DMS114 treated with DMSO at 0.1 percent for 48 hours (cell line): ENCODE results near the gene CNKSR3.
"Not testable (repeated sequence)": the region's sequence is repeated elsewhere in the genome, so short reads cannot be mapped to it uniquely, and the experiment has no call there.

ENCODE experiments used
- DNase-seq: peaks from one replicate; lab custom pipeline; 2025; ENCODE audit not compliant: unreplicated experiment; lab: John Stamatoyannopoulos, UW

The CNKSR3 gene

GRCh38 chr6:154529957-154530356 lies 19.5 kb upstream of the CNKSR3 start:
- DNase-seq: no peak

- DNase-seq: no peak
Observed at GRCh38 chr6:154528310-154528915, 17.9 kb upstream of the CNKSR3 start.

GRCh38 chr6:154526996-154527395 lies 16.5 kb upstream of the CNKSR3 start:
- DNase-seq: no peak

- no peak for DNase-seq
Observed at GRCh38 chr6:154522576-154522975, 12.1 kb upstream of the CNKSR3 start.

- no peak for DNase-seq
Observed at GRCh38 chr6:154521412-154521811, 10.9 kb upstream of the CNKSR3 start.

DNA sequence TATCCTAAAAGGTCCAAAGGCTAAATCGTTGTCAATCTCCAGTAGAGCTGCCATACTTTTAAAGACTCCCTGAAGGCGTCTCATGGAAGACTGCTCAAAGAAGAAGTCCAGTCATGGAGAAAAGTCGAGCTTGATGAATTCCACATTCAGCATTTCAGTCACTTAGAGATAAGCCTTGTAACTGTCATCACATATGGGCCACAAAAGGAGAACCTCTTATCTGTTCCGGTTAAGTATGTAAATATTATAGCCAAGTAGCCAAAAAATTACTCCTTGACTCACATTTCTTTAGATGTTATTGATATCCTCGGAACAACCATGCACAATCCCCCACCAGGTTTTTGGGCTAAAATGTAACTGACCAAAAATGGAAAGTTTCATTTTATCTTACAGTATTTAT lies 9.8 kb upstream of the CNKSR3 start:
- no peak for DNase-seq

GRCh38 chr6:154518396-154518795 lies 7.9 kb upstream of the CNKSR3 start:
- DNase-seq: no peak

- DNase-seq: no peak
Observed at GRCh38 chr6:154516276-154516675, 5.8 kb upstream of the CNKSR3 start.

- no peak for DNase-seq
Observed at GRCh38 chr6:154515826-154516225, 5.3 kb upstream of the CNKSR3 start.

GRCh38 chr6:154515076-154515475 lies 4.6 kb upstream of the CNKSR3 start:
- not testable (repeated sequence) for DNase-seq

GRCh38 chr6:154514481-154514880 lies 4.0 kb upstream of the CNKSR3 start:
- DNase-seq: no peak

DNA sequence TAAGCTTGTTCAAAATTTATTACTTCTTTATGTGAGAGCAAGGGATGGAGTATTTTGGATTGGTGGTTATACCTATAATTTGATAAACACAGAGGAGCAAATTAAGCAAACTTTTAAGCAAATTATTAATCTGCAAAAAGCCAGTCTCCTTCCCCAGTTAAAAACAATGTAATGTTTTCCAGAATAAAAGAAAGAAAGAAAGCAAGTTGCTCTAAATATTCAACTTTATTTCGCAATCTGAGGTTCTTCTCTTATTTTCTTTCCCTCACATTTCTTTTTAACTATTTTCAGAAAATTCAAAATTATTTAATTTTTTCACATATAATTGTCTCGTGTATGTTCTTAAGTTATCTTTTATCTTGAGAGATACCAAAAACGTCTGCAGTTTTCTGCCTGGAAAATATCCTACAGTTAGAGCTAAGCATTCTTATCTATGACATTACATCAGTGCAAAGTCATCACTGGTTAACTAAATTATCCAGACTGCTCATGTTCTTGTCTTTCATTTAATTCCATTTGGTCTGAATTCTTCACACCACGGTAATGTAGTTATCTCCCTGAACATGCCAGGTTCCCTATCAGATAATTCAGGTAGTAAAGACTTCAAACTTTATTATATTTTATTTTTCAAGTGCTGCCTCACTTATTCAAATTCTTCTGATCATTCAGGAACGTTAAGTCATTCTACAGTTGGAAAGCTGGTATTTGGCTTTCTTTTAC lies 3.3 kb upstream of the CNKSR3 start:
- DNase-seq: no peak

DNA sequence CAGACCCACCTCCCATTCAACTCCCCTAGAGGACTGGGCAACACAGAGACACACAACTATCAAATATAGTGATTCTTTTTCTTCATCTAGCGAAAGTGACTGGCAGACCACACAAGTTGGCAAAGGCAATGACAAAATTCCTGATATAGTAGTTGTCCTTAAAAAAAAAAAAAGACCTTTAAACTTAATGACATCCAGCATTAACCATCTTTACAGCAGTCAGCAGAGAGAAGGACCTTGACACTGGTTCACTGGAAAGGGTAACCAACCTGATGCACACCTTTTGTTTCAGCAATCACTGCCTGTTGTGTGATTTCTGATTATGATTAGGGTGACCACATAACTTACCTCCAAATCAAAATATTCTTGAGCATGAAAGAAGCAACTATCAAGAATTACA lies 1.7 kb upstream of the CNKSR3 start:
- no peak for DNase-seq

- DNase-seq: no peak
Observed at GRCh38 chr6:154511791-154512190, 1.3 kb upstream of the CNKSR3 start.

GRCh38 chr6:154509421-154510143 lies 903 bp downstream of the CNKSR3 start:
- no peak for DNase-seq

- DNase-seq: no peak
Observed at GRCh38 chr6:154508573-154509375, 1.7 kb downstream of the CNKSR3 start.

- DNase-seq: no peak
Observed at GRCh38 chr6:154506991-154507898, 3.2 kb downstream of the CNKSR3 start.

GRCh38 chr6:154506582-154506981 lies 3.9 kb downstream of the CNKSR3 start:
- DNase-seq: no peak

GRCh38 chr6:154506108-154506507 lies 4.4 kb downstream of the CNKSR3 start:
- DNase-seq: no peak

DNA sequence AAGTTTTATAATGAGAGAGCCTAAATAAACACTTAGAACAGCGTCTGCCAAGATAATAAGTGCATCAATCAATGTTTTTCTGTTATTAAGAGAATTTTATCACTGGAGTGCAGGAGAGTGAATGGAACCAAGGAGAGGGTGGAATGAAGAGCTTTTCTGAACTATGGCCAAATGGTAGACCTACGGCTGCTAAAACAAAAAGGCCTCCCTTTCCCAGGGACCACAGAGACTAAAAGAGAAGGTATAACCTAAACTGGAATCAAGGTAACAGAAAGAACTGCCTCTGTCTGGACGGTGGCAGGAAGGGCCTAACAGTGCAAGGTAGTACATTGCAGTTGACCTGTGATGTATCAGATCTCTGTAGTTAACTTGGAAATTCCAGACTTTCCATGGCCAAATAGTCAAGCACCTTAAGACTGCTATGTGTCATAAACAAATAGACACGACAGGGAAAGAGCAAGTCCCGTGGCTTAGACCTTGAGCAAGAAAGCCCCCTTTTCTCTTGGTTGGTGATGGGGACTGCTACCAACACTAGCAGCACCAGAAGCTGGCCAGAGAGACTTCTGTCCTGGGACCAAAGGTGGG lies 5.5 kb downstream of the CNKSR3 start:
- no peak for DNase-seq
